Stimulated activated CD8-positive, alpha-beta memory T cell treated with anti-CD3 and anti-CD28 coated beads, Interleukin-12 subunit alpha, Interleukin-12 subunit beta, amount 100 ng/mL, for 24 hours (primary cell): ENCODE results near the gene ASB9.
"Not testable (repeated sequence)": the region's sequence is repeated elsewhere in the genome, so short reads cannot be mapped to it uniquely, and the experiment has no call there.

Source experiments
- DNase-seq: peaks from one replicate; pipeline ENCODE4 v3.0.0-alpha.2; 2020; ENCODE audit errors: extremely low read depth

Gene ASB9

GRCh38 chrX:15269618-15270521 lies at the start of gene ASB9:
Gene ASB9 (minus strand): TSS chrX:15270083. CDS start chrX:15269874, 209 bp downstream.
- no peak for DNase-seq

GRCh38 chrX:15319075-15319474 lies 49.2 kb upstream of the ASB9 start:
- no peak for DNase-seq

GRCh38 chrX:15315509-15315908 lies 45.6 kb upstream of the ASB9 start, which contains the start of gene ASB11:
Gene ASB11 (minus strand): TSS chrX:15315640. CDS start chrX:15315605, 35 bp downstream.
- no peak for DNase-seq

GRCh38 chrX:15314472-15314871 lies 44.6 kb upstream of the ASB9 start:
- no peak for DNase-seq

GRCh38 chrX:15311119-15311518 lies 41.2 kb upstream of the ASB9 start:
- DNase-seq, result no peak

GRCh38 chrX:15310117-15310516 lies 40.2 kb upstream of the ASB9 start:
- DNase-seq, result no peak

GRCh38 chrX:15305899-15306298 lies 36.0 kb upstream of the ASB9 start:
- DNase-seq, result not testable (repeated sequence)

GRCh38 chrX:15301924-15302323 lies 32.0 kb upstream of the ASB9 start:
- no peak for DNase-seq

GRCh38 chrX:15299941-15300851 lies 30.3 kb upstream of the ASB9 start:
- DNase-seq, result no peak

GRCh38 chrX:15298780-15299179 lies 28.9 kb upstream of the ASB9 start:
- no peak for DNase-seq

- DNase-seq, result no peak
These were observed 28.3 kb upstream of the ASB9 start for GRCh38 chrX:15298201-15298600.

- no peak for DNase-seq
These were observed 23.6 kb upstream of the ASB9 start for GRCh38 chrX:15293451-15293850.

- no peak for DNase-seq
These were observed 23.0 kb upstream of the ASB9 start for GRCh38 chrX:15292861-15293260.

GRCh38 chrX:15277604-15278003 lies 7.7 kb upstream of the ASB9 start:
- DNase-seq, result no peak

- no peak for DNase-seq
These were observed 5.1 kb upstream of the ASB9 start for GRCh38 chrX:15274946-15275345.

- not testable (repeated sequence) for DNase-seq
These were observed 3.4 kb upstream of the ASB9 start for GRCh38 chrX:15273275-15273674.

GRCh38 chrX:15271757-15272156 lies 1.9 kb upstream of the ASB9 start:
- no peak for DNase-seq

- no peak for DNase-seq
These were observed 763 bp downstream of the ASB9 start for GRCh38 chrX:15269120-15269519.

GRCh38 chrX:15254852-15255251 lies 15.0 kb downstream of the ASB9 start:
- no peak for DNase-seq

GRCh38 chrX:15245896-15246295 lies 24.0 kb downstream of the ASB9 start:
- DNase-seq, result no peak

GRCh38 chrX:15244421-15244820 lies 25.5 kb downstream of the ASB9 start:
- no peak for DNase-seq

GRCh38 chrX:15242899-15243555 lies 26.9 kb downstream of the ASB9 start:
- DNase-seq, result no peak
